Astrocyte of the cerebellum (primary cell): ENCODE results near the gene RREB1.

Source experiments
- DNase-seq: peaks from one replicate; pipeline ENCODE4 v3.0.0-alpha.2; 2011; ENCODE audit warnings: low read depth
- H3K4me3 ChIP-seq: 2 replicates; pipeline ENCODE4 v1.5.1; 2011; ENCODE audit warnings: mild to moderate bottlenecking, low read depth, low read length, moderate library complexity
- CTCF ChIP-seq: IDR thresholded peaks from 2 replicates; pipeline ENCODE4 v1.5.1; 2012; ENCODE audit warnings: low read length, low read depth, moderate library complexity, mild to moderate bottlenecking; ENCODE audit errors: missing control alignments
- in situ Hi-C: cut with HindIII; loops from 2 replicates; pipeline ENCODE4 v1.10.0; 2017; ENCODE audit warnings: low sequenced_read_pairs

RREB1 gene

DNA sequence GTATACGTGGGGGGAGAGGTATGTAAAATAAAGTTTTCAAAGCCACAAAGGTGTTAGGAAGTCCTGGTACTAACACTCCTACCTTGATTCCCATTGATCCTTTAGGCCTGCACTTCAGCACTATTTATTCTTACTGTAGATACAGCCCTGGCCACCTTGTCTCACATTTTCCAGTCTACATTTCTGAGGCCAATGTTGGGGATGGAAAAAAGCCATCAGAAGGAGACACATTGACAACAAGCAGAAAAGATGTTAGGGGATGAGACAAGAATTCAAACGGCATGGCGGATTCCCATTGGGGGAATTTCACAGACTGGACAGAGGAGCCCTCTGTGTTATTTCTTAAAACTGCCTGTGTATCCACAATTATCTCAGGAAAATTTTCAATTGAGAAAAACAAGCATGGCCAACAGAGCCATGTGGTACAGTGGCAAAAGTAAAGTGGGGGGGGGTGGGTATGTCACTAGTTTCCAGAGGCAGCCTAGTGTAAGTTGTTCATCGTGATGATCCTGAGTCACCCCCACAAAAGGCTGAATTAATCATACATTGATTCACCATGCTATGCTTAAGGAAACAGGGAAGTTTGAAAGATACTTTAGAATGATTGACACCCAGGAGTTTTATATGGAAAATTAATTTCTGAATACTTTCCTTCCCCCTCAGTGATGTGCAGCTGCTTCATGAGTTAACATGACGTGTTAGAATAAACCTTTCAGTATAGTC lies 40.5 kb downstream of the RREB1 start:
- in situ Hi-C loops: no loop called here
- no peak for TF ChIP-seq CTCF

DNA sequence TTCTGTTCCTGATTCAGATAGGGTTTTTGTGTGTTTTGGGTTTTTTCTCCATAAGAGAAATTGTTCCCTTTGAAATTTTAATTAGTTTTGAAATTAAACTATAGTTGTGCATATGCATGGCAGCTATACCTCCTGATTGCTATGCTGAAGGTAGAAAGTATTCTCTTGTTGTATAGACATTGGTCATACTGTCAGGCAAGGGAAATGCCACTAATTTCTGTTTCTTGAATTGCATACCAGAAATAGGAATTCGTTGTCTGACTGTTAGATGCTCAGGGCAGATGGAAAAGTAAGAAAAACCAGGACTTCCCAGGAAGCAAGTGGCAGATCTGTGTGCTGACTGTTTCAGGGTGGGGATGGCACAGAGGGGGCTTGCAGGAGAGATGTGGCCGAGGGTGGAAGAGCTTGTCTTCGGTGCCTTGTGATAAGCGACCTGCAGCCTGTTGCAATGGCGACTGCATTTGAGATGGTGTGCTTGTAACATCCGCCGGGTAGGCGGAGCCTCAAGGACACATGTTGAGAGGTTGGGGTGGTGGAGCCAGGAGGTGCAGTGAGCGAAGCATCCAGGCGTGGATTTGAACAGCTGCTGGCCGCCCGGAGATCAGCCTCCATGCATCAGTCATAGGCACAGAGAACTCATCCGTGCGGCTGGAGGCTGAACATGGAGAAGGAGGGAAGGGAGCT lies 42.8 kb downstream of the RREB1 start:
- H3K4me3 ChIP-seq: no peak overlapping the region
- in situ Hi-C loops: no loop called here
- DNase-seq: no peak
- no peak for TF ChIP-seq CTCF

More for the DNA sequence above, 40.5 kb downstream of the RREB1 start:
- DNase-seq: no peak
- no peak overlapping the region for H3K4me3 ChIP-seq

- no peak for TF ChIP-seq CTCF
- H3K4me3 ChIP-seq: no peak overlapping the region
- no peak for DNase-seq
- in situ Hi-C loops: no loop called here
Measured at GRCh38 chr6:7151381-7151780, 43.6 kb downstream of the RREB1 start.

- in situ Hi-C loops: no loop called here
- no peak for TF ChIP-seq CTCF
- DNase-seq: no peak
- H3K4me3 ChIP-seq: no peak overlapping the region
Measured at GRCh38 chr6:7152462-7152861, 44.7 kb downstream of the RREB1 start.

DNA sequence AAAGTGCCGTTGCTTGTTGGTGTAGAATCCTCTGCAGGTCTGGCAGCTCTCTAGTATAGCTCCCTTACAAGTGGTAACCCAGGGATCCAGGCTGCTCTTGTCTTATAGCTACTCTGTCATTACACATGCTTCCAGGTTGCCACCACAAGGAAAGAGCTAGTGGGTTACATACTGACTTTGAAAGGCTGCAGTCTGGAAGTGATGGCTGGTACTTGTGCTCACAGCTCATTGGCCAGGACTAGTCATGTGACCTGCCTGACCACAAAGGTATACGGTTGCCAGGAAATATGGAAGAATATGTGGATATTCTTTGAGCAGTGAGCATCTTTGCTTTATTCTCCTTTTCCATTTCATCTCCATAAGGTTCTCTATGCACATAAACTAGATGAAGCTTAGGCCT lies 46.0 kb downstream of the RREB1 start:
- in situ Hi-C loops: no loop called here
- no peak for DNase-seq
- TF ChIP-seq CTCF: no peak
- H3K4me3 ChIP-seq: no peak overlapping the region

DNA sequence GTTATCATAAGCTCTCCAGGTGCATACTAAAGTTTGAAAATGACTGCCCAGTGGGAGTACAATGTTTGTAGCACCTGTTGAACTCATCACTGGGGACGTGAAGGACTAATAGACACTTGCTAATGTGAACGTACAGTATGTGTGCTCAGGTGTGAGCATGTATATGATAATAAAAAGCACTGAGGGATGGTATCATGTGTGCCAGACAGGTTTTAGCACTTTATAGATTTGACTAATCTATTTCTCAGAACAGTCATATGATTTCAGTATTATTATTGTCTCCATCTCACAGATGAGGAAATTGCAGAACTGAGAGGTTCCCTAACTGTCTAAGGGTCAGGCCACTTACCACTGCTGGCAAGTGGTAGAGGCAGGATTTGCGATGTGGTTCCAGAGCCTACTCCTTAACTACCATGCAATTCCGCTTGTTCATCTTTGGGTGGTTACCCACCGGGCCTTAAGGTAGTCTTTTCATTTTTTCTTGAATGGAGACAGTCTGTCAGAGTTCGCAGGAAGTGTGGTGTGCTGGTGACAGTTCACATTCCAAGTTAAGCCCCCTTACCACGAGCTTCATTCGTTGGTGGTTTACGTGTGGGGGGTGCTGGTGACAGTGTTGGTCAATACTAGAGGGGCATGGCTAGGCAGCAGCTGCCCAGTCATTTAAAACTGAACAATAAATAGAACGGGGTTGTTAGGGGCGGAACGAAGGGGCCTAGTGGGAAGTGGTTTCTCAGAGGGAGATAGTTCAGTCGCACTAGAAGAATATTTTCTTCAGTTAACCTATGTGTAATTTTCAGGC lies 46.8 kb downstream of the RREB1 start:
- no peak for DNase-seq
- in situ Hi-C loops: no loop called here
- no peak overlapping the region for H3K4me3 ChIP-seq
- no peak for TF ChIP-seq CTCF
